Cardiac fibroblast (primary cell): ENCODE measurements around the gene FOXRED2.
A peak's percentile ranks its signal among the peaks of the same experiment; 100 is the strongest.
"Not testable (repeated sequence)": the region's sequence is repeated elsewhere in the genome, so short reads cannot be mapped to it uniquely, and the experiment has no call there.

Experiments
- DNase-seq, 2 donors: peaks; one replicate each; pipeline versions ENCODE4 v3.0.0 to v3.0.0-alpha.2; 2010; ENCODE audit warnings: low read depth in 2 of 2
- H3K4me3 ChIP-seq, 2 donors: replicated peaks in 1 of 2; 1 replicate in 1 of 2; 2 replicates in 1 of 2; pipeline ENCODE4 v1.5.1; 2011; ENCODE audit warnings: low read depth in 2 of 2, low read length in 2 of 2, mild to moderate bottlenecking in 2 of 2, moderate library complexity in 1 of 2
- CTCF ChIP-seq: IDR thresholded peaks from one replicate; pipeline ENCODE4 v1.5.1; 2011; ENCODE audit warnings: low read depth, mild to moderate bottlenecking, low read length, inconsistent platforms

The FOXRED2 gene

GRCh38 chr22:36536717-36537116 lies 29.9 kb upstream of the FOXRED2 start:
- H3K4me3 ChIP-seq: no peak overlapping the region
- no peak for DNase-seq
- no peak for TF ChIP-seq CTCF

- DNase-seq, H3K4me3 ChIP-seq: not testable (repeated sequence)
Observed at GRCh38 chr22:36533320-36533719, 26.5 kb upstream of the FOXRED2 start.

- no peak overlapping the region for H3K4me3 ChIP-seq
- no peak for TF ChIP-seq CTCF
- no peak for DNase-seq
Observed at GRCh38 chr22:36532466-36532865, 25.6 kb upstream of the FOXRED2 start.

- H3K4me3 ChIP-seq: peak within 1 kb of the TSS; percentile 76 to 92
- DNase-seq: peak; percentile 100
- no peak for TF ChIP-seq CTCF
Observed at GRCh38 chr22:36528795-36529751, 22.2 kb upstream of the FOXRED2 start, which contains the start of gene EIF3D. EIF3D (minus strand) TSS chr22:36529166; CDS start chr22:36526121, 3,045 bp downstream.

GRCh38 chr22:36528341-36528740 lies 21.5 kb upstream of the FOXRED2 start:
- H3K4me3 ChIP-seq: peak overlapping the region; percentile 76 to 92
- peak in 1 of 2 donors; percentile 40 for DNase-seq
- TF ChIP-seq CTCF: no peak

- TF ChIP-seq CTCF: no peak
- DNase-seq: no peak
- H3K4me3 ChIP-seq: no peak overlapping the region
Observed at GRCh38 chr22:36522662-36523061, 15.8 kb upstream of the FOXRED2 start.

GRCh38 chr22:36520423-36520822 lies 13.6 kb upstream of the FOXRED2 start:
- DNase-seq: no peak
- TF ChIP-seq CTCF: no peak
- no peak overlapping the region for H3K4me3 ChIP-seq

GRCh38 chr22:36519906-36520305 lies 13.1 kb upstream of the FOXRED2 start:
- not testable (repeated sequence) for DNase-seq, H3K4me3 ChIP-seq
